GM23338 (cell line): ENCODE measurements around the gene SERTAD3. TPM values are rescaled to one million over a fixed set of nuclear protein-coding genes. Genes with fewer than 3 reads are reported as not detected.

Source experiments
- ATAC-seq: fragments of 200-7000 bp; cut with Tn5 transposase; 3 replicates; pipeline ENCODE4 v1.9.1; 2020
- DNase-seq: peaks from one replicate; pipeline ENCODE4 v3.0.0-alpha.2; 2015; ENCODE audit warnings: low spot score
- H2AFZ ChIP-seq: fragments of 200-600 bp; sonication (generic); 2 replicates; pipeline ENCODE4 v1.8.0; 2016; ENCODE audit warnings: antibody characterized with exemption, mild to moderate bottlenecking, moderate library complexity
- H3F3A ChIP-seq: fragments of 200-600 bp; sonication (generic); replicated peaks from 2 replicates; pipeline ENCODE4 v1.8.0; 2017; ENCODE audit warnings: antibody characterized with exemption, mixed run types, low read depth
- H3K27ac ChIP-seq: fragments of 200-600 bp; sonication (generic); 2 replicates; pipeline ENCODE4 v1.6.1; 2016; ENCODE audit warnings: low read depth
- H3K27me3 ChIP-seq: fragments of 200-600 bp; sonication (generic); 2 replicates; pipeline ENCODE4 v1.8.0; 2016; ENCODE audit warnings: mild to moderate bottlenecking, mixed run types, moderate library complexity; ENCODE audit not compliant: insufficient read depth
- H3K36me3 ChIP-seq: fragments of 200-600 bp; sonication (generic); 2 replicates; pipeline ENCODE4 v1.8.0; 2016; ENCODE audit warnings: mild to moderate bottlenecking; ENCODE audit not compliant: insufficient read depth
- H3K4me1 ChIP-seq: fragments of 200-600 bp; sonication (generic); 2 replicates; pipeline ENCODE4 v1.8.0; 2016; ENCODE audit warnings: mild to moderate bottlenecking, moderate library complexity; ENCODE audit not compliant: insufficient read depth
- H3K4me2 ChIP-seq: fragments of 200-600 bp; sonication (generic); 2 replicates; pipeline ENCODE4 v1.7.1; 2017; ENCODE audit warnings: mixed run types
- H3K4me3 ChIP-seq: fragments of 200-600 bp; sonication (generic); 2 replicates; pipeline ENCODE4 v1.6.1; 2016; ENCODE audit warnings: mixed run types
- H3K79me2 ChIP-seq: fragments of 200-600 bp; sonication (generic); replicated peaks from 2 replicates; pipeline ENCODE4 v1.8.0; 2017; ENCODE audit warnings: mild to moderate bottlenecking; ENCODE audit not compliant: insufficient read depth
- H3K9me2 ChIP-seq: fragments of 200-600 bp; sonication (generic); 2 replicates; pipeline ENCODE4 v1.8.0; 2017; ENCODE audit not compliant: insufficient read depth
- H4K20me1 ChIP-seq: fragments of 200-600 bp; sonication (generic); replicated peaks from 2 replicates; pipeline ENCODE4 v1.8.0; 2017; ENCODE audit warnings: mild to moderate bottlenecking; ENCODE audit not compliant: insufficient read depth
- H3K27ac Mint-ChIP-seq: 2 replicates; pipeline ENCODE4 v1.8.0; 2020; ENCODE audit warnings: inconsistent platforms, mild to moderate bottlenecking, moderate library complexity, mixed read lengths
- H3K27me3 Mint-ChIP-seq: 3 replicates; pipeline ENCODE4 v1.8.0; 2022; ENCODE audit warnings: low read depth, mild to moderate bottlenecking, moderate library complexity, mixed read lengths, inconsistent platforms; ENCODE audit not compliant: insufficient read depth, poor library complexity
- H3K36me3 Mint-ChIP-seq: 3 replicates; pipeline ENCODE4 v1.8.0; 2021; ENCODE audit warnings: low read depth, mild to moderate bottlenecking, inconsistent platforms, moderate library complexity, mixed read lengths
- H3K4me1 Mint-ChIP-seq: 3 replicates; pipeline ENCODE4 v1.8.0; 2020; ENCODE audit warnings: mild to moderate bottlenecking, inconsistent platforms, mixed read lengths
- H3K4me3 Mint-ChIP-seq: 3 replicates; pipeline ENCODE4 v1.8.0; 2021; ENCODE audit warnings: moderate library complexity, mild to moderate bottlenecking, inconsistent platforms, mixed read lengths
- H3K9me3 Mint-ChIP-seq: 3 replicates; pipeline ENCODE4 v1.8.0; 2020; ENCODE audit warnings: moderate library complexity, mild to moderate bottlenecking, inconsistent platforms, mixed read lengths
- CREB1 ChIP-seq: fragments of 250-450 bp; sonication (Bioruptor Pico); IDR thresholded peaks from 2 replicates; pipeline ENCODE4 v1.5.0; 2020; ENCODE audit warnings: low read depth, mild to moderate bottlenecking, moderate library complexity
- CTCF ChIP-seq, 2 experiments: fragments of 200-600 bp in 1 of 2; sonication (generic) in 1 of 2; conservative IDR thresholded peaks; 2 replicates each; pipeline versions ENCODE4 v1.5.1 to v1.6.1; 2016 to 2017; ENCODE audit warnings: antibody characterized with exemption in 2 of 2, low read depth in 2 of 2, mild to moderate bottlenecking in 2 of 2, moderate library complexity in 1 of 2
- ETS1 ChIP-seq: IDR thresholded peaks from 2 replicates; pipeline ENCODE4 v1.6.1; 2016; ENCODE audit warnings: antibody characterized with exemption
- EZH2 ChIP-seq: fragments of 200-600 bp; sonication (generic); IDR thresholded peaks from one replicate; pipeline ENCODE4 v1.8.0; 2017; ENCODE audit warnings: antibody characterized with exemption, mild to moderate bottlenecking, low read depth; ENCODE audit not compliant: unreplicated experiment
- EZH2phosphoT487 ChIP-seq: fragments of 200-600 bp; sonication (generic); IDR thresholded peaks from one replicate; pipeline ENCODE4 v1.8.1; 2018; ENCODE audit warnings: antibody characterized with exemption; ENCODE audit not compliant: unreplicated experiment
- JUNB ChIP-seq: IDR thresholded peaks from one replicate; pipeline ENCODE4 v1.6.1; 2016; ENCODE audit warnings: antibody characterized with exemption; ENCODE audit not compliant: unreplicated experiment
- NANOG ChIP-seq: IDR thresholded peaks from 2 replicates; pipeline ENCODE4 v1.6.1; 2016; ENCODE audit warnings: antibody characterized with exemption, borderline replicate concordance
- POLR2AphosphoS5 ChIP-seq: IDR thresholded peaks from 2 replicates; pipeline ENCODE4 v1.6.1; 2016; ENCODE audit warnings: antibody characterized with exemption, low read depth
- REST ChIP-seq: IDR thresholded peaks from one replicate; pipeline ENCODE4 v1.6.1; 2018; ENCODE audit warnings: antibody characterized with exemption; ENCODE audit not compliant: unreplicated experiment
- STAT1 ChIP-seq: IDR thresholded peaks from one replicate; pipeline ENCODE4 v1.6.1; 2016; ENCODE audit warnings: antibody characterized with exemption; ENCODE audit not compliant: unreplicated experiment
- ZNF114 ChIP-seq: fragments of 250-450 bp; sonication (Bioruptor Pico); IDR thresholded peaks from 2 replicates; pipeline ENCODE4 v1.5.0; 2020; ENCODE audit warnings: mild to moderate bottlenecking, moderate library complexity
- ZNF331 ChIP-seq: fragments of 250-450 bp; sonication (Bioruptor Pico); IDR thresholded peaks from 2 replicates; pipeline ENCODE4 v1.5.0; 2020; ENCODE audit warnings: low read depth, mild to moderate bottlenecking, moderate library complexity
- ZNF462 ChIP-seq: fragments of 250-450 bp; sonication (Bioruptor Pico); IDR thresholded peaks from 2 replicates; pipeline ENCODE4 v1.5.0; 2020; ENCODE audit warnings: mild to moderate bottlenecking, moderate library complexity
- polyA plus RNA-seq: library from polyadenylated mRNA; unstranded; fragments of >200 nt; fragmentation: Nextera tagmentation; extraction: Ambion mirVana; gene quantifications from 2 replicates; pipeline ENCODE4 v1.2.1, GENCODE V29; 2016
- total RNA-seq: library from RNA; depleted of rRNA; stranded (reverse); fragments of >200 nt; shearing (Covaris generic); gene quantifications from 2 replicates; pipeline ENCODE4 v1.2.3, GENCODE V29; 2014

SERTAD3 gene
- total and polyA plus RNA-seq, 2 experiments from 2014 or later, result 15.4 to 24.1 TPM

- TF ChIP-seq ZNF462 (CRISPR knock-in tag), result no peak
Measured at GRCh38 chr19:40445780-40446262, 1.7 kb upstream of the SERTAD3 start (continued).

GRCh38 chr19:40444825-40445312 lies 734 bp upstream of the SERTAD3 start:
- Histone ChIP-seq H3K4me2 (peak overlapping the region; percentile 86), H3K27me3 (no peaks in the 10 kb centered on the region), H3K36me3 (peaks cover 16% of the 10 kb centered on the region; the same call in 1 of the 2 replicates), H3K4me3 (peak overlapping the region; percentile 100), H3K4me1 (peaks cover 13% of the 10 kb centered on the region), H3K9me2 (no peaks in the 10 kb centered on the region), H4K20me1 (peaks cover 8% of the 10 kb centered on the region; the same call in 1 of the 2 replicates), H3K79me2 (peaks cover 26% of the 10 kb centered on the region), H3F3A (peaks cover 22% of the 10 kb centered on the region), H2AFZ (peak overlapping the region; percentile 80), H3K27ac (peak overlapping the region; percentile 92)
- Mint-ChIP-seq H3K27ac (peak overlapping the region; percentile 97), H3K36me3 (peaks cover 31% of the 10 kb centered on the region), H3K9me3 (peaks cover 3% of the 10 kb centered on the region; the same call in 2 of the 3 replicates), H3K4me1 (peaks cover 28% of the 10 kb centered on the region), H3K4me3 (peak overlapping the region; percentile 98), H3K27me3 (peaks cover 17% of the 10 kb centered on the region)
- DNase-seq (no peak), ATAC-seq (no peak)
- TF ChIP-seq REST (no peak), EZH2 (no peak), NANOG (no peak), CREB1 (CRISPR knock-in tag) (no peak), EZH2phosphoT487 (no peak), ZNF331 (CRISPR knock-in tag) (no peak), ETS1 (no peak), CTCF (conservative IDR thresholded peaks at IDR 0.05; ENCODE audit: low read depth in 2 of 2) (peak in 1 of 2 experiments; percentile 74; a peak in 2 of 4 replicates), STAT1 (no peak), JUNB (no peak), ZNF114 (CRISPR knock-in tag) (no peak), POLR2AphosphoS5 (peak; percentile 43; the same call in 1 of the 2 replicates)
